RWPE2 (cell line): ENCODE data around the gene PEX10.

Source experiments
- ATAC-seq: fragments of 200-7000 bp; cut with Tn5 transposase; 3 replicates; pipeline ENCODE4 v1.9.1; 2021; ENCODE audit warnings: low read depth
- DNase-seq: peaks from one replicate; pipeline ENCODE4 v3.0.0-alpha.2; 2020; ENCODE audit warnings: low spot score
- H3K27ac ChIP-seq: fragments of 450-650 bp; 2 replicates; pipeline ENCODE4 v1.5.1; 2017; ENCODE audit warnings: mild to moderate bottlenecking; ENCODE audit not compliant: poor library complexity, severe bottlenecking
- H3K27me3 ChIP-seq: fragments of 250-450 bp; sonication (Bioruptor Pico); 2 replicates; pipeline ENCODE4 v1.5.1; 2021; ENCODE audit warnings: mild to moderate bottlenecking, moderate library complexity; ENCODE audit not compliant: insufficient read depth, poor library complexity, severe bottlenecking
- H3K36me3 ChIP-seq: fragments of 250-450 bp; sonication (Bioruptor Pico); 2 replicates; pipeline ENCODE4 v1.5.1; 2020; ENCODE audit warnings: low read depth, mild to moderate bottlenecking, moderate library complexity
- H3K4me1 ChIP-seq: fragments of 250-450 bp; sonication (Bioruptor Pico); 2 replicates; pipeline ENCODE4 v1.5.1; 2021; ENCODE audit warnings: mild to moderate bottlenecking, moderate library complexity; ENCODE audit not compliant: insufficient read depth, poor library complexity, severe bottlenecking
- H3K4me3 ChIP-seq: fragments of 250-450 bp; sonication (Bioruptor Pico); 2 replicates; pipeline ENCODE4 v1.5.1; 2021; ENCODE audit warnings: mild to moderate bottlenecking, moderate library complexity; ENCODE audit not compliant: severe bottlenecking
- H3K9me3 ChIP-seq: fragments of 250-450 bp; sonication (Bioruptor Pico); 2 replicates; pipeline ENCODE4 v1.5.1; 2021; ENCODE audit warnings: mild to moderate bottlenecking, moderate library complexity; ENCODE audit not compliant: severe bottlenecking
- TF ChIP-seq, protein P1 (sequence below): fragments of 450-650 bp; IDR thresholded peaks from one replicate; pipeline ENCODE4 v1.5.1; 2017; ENCODE audit warnings: mild to moderate bottlenecking, moderate library complexity; ENCODE audit not compliant: poor library complexity, severe bottlenecking

The PEX10 gene

DNA sequence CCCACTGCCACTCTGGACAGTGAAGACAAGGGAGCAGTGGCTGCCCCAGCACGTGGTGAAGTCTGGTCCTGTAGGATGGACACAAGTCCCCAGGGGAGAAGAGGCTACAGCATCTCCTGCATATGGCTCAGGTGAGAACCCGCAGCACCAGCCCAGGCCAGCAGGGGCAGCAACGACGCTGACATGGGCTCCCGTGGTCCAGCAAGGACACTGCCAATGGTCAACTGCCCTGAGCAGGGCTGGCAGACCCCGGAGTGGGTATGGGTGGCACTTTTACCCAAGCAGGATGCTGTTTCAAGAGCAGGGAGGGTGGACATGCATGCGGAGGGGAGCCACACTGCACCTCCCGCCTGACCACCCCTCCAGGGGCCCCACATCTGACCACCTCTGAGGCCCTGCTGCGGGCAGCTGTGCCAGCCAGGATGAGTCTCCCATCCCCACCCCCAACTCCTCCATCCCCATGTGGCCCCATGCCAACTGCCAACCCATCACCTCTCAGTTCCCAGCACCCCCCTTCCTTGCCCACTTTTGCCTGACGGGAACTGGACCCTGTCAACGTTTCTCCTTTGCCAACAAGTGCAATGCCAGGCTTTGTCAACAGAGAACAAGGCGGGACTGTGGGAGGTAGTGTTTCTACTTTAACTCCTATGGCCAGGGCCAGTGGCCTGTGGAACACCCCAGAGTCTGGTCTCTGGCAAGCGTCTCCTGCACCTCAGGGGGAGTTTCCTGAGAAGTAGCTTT lies 29.6 kb downstream of the PEX10 start:
- H3K9me3 ChIP-seq, result no peaks in the 10 kb centered on the region
- H3K4me3 ChIP-seq, result no peak overlapping the region
- no peaks in the 10 kb centered on the region for H3K27me3 ChIP-seq
- ATAC-seq (peak; percentile 43; the same call in 1 of the 3 replicates), DNase-seq (peak; percentile 52)
- H3K4me1 ChIP-seq, result no peaks in the 10 kb centered on the region
- H3K27ac ChIP-seq, result no peak overlapping the region
- no peaks in the 10 kb centered on the region for H3K36me3 ChIP-seq
- TF ChIP-seq, protein P1, sequence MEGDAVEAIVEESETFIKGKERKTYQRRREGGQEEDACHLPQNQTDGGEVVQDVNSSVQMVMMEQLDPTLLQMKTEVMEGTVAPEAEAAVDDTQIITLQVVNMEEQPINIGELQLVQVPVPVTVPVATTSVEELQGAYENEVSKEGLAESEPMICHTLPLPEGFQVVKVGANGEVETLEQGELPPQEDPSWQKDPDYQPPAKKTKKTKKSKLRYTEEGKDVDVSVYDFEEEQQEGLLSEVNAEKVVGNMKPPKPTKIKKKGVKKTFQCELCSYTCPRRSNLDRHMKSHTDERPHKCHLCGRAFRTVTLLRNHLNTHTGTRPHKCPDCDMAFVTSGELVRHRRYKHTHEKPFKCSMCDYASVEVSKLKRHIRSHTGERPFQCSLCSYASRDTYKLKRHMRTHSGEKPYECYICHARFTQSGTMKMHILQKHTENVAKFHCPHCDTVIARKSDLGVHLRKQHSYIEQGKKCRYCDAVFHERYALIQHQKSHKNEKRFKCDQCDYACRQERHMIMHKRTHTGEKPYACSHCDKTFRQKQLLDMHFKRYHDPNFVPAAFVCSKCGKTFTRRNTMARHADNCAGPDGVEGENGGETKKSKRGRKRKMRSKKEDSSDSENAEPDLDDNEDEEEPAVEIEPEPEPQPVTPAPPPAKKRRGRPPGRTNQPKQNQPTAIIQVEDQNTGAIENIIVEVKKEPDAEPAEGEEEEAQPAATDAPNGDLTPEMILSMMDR, result no peak

DNA sequence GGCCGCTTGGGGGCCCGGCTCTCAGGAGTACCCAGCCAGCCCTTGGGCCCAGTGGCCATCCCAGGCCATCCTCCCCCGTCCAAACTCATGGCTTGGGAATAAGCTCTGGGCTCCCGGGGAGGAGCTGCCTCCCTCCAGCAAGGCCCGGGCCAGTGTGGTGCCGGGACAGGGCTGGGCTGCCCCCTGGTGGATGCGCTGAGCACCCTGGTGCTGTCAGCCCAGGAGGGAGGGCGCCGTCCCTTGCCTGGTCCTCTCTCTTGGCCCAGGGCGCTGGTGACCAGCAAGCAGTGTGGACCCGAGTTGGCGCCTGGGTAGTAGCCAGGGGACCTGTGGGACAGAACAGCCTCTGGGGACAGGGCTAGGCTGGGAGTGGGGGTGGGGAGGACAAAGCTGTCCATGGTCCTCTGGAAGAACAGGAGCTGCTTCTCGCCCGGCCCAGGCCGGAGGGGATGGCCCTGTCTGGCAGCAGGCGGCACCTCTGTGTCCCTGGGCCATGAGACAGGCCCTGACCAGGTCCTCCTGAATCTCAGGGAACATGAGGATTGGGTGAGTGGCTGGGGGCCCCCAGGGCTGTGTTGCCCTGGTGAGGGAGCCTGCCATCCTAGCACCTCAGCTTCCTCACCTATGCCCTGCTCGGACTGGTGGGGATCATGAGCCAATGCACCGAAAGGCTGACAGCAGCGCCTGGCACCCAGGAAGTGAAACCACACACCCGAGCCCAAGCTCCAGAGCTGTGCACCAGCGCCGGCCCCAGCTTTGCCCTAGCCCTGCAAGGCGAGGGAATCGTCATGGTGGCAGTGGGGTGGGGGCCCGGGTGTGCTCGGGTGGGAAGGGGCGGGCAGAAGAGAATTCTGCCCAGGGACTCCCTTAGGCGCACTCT lies 30.4 kb downstream of the PEX10 start:
- Histone ChIP-seq H3K36me3 (no peaks in the 10 kb centered on the region), H3K9me3 (no peaks in the 10 kb centered on the region), H3K4me1 (no peaks in the 10 kb centered on the region), H3K27ac (no peak overlapping the region), H3K27me3 (no peaks in the 10 kb centered on the region), H3K4me3 (no peak overlapping the region)
- ATAC-seq (peak; percentile 88), DNase-seq (peak; percentile 71)
- TF ChIP-seq, protein P1, result peak; percentile 85

DNA sequence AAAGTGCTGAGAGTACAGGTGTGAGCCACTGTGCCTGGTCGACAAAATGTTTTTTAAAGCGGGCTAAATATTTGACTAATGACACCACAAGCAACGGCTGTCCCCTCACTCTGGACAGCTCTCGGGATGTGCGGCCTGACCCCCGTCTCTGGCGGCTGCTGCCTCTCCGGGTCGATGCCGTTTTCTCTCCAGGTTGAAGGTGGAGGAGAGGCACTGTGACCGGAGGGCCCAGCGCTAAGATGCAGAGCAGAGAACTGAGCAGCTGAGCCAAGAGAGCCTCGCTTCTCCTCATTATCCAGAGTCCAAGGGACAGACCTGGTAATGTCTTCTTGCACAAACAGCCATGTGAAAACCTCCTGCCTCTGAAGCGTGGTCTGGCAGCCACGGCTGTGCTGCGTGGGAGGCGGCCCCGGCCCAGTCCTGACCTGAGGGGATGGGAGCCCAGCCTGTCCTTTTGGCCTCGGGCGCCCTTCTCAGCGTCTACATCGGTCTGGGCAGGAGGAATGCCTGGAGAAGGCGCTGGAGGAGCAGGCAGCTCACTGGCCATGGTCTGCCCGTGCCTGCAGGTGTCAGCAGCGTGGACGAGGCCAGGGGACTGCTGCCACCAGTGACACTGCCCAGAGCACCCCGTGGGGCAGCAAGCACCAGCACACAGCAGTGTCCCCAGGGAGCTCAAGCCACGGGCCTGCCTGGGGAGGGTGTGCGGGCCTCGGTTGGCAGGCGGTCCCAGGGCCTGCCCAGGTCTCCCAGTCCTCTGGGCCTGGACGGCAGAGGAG lies 31.4 kb downstream of the PEX10 start:
- Histone ChIP-seq H3K4me3 (no peak overlapping the region), H3K9me3 (no peaks in the 10 kb centered on the region), H3K27ac (no peak overlapping the region), H3K4me1 (no peaks in the 10 kb centered on the region), H3K36me3 (no peaks in the 10 kb centered on the region), H3K27me3 (no peaks in the 10 kb centered on the region)
- DNase-seq (peak; percentile 57), ATAC-seq (no peak)
- TF ChIP-seq, protein P1, result no peak

DNA sequence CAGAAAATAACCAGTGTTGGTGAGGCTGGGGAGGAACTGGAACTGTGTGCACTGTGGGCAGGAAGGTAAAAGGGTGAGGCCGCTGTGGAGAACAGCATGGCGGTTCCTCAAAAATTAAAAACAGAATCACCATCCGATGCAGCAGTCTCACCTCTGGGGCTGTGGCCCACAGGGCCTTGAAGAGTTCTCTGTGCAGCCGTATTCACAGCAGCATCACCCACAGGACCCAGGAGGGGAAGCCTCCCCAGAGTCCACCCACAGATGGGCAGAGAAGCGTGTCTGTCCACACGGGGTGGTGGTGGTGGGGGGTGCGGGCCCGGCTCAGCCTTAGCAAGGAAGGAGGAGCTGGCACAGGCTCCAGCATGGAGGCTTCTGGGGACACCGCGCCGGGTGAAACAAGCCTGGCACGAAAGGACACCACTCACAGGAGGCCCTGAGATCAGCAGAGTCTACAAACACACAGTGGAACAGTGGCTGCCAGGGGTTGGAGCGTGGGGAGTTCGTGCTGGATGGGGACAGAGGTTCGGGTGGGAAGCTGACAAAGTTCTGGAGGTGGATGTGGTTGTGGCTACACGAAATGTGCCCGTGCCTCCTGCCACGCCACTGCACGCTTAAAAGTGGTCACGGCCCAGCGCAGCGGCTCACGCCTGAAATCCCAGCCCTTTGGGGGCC lies 32.5 kb downstream of the PEX10 start:
- no peaks in the 10 kb centered on the region for H3K4me1 ChIP-seq
- ATAC-seq, result no peak
- DNase-seq, result peak; percentile 47
- H3K9me3 ChIP-seq, result no peaks in the 10 kb centered on the region
- H3K4me3 ChIP-seq, result no peak overlapping the region
- H3K27ac ChIP-seq, result no peak overlapping the region
- no peaks in the 10 kb centered on the region for H3K27me3 ChIP-seq
- H3K36me3 ChIP-seq, result no peaks in the 10 kb centered on the region
- TF ChIP-seq, protein P1, result no peak
